ENCODE results near the gene C6orf47. TPM values are rescaled to one million over a fixed set of nuclear protein-coding genes. Genes with fewer than 3 reads are reported as not detected.
A peak's percentile ranks its signal among the peaks of the same experiment; 100 is the strongest.

Gene C6orf47
- total and polyA plus RNA-seq, 2 of the 13 experiments (the other 11 are each of a cell fraction or from before 2014, with no cell fraction given), result 1.7 to 18.1 TPM

DNA sequence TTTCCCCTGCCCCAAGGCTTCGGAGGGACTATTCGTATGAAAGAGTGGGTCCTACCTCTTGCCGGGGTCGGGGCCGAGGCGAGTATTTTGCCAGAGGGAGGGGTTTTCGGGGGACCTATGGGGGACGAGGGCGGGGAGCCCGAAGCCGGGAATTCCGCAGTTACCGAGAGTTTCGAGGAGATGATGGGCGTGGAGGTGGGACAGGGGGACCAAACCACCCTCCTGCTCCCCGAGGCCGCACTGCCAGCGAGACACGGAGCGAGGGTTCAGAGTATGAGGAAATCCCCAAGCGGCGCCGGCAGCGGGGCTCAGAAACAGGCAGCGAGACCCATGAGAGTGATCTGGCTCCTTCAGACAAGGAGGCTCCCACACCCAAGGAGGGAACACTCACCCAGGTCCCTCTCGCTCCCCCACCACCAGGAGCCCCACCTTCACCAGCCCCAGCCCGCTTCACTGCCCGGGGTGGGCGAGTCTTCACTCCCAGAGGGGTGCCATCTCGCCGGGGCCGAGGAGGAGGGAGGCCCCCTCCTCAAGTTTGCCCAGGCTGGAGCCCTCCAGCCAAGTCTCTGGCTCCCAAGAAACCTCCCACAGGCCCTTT, 28.8 kb downstream of the C6orf47 start (continued):
- peak; percentile 67 for TF ChIP-seq RBFOX2 (IDR thresholded peaks at IDR 0.05; ENCODE audit: low read depth, low read length)
- TF ChIP-seq DNMT1 (CRISPR knock-in tag; IDR thresholded peaks at IDR 0.05), result no peak
- 0 out of 2 replicates have a peak, but pooled peaks have one; percentile 15 for TF ChIP-seq HNRNPL (IDR thresholded peaks at IDR 0.05; ENCODE audit: low read depth, low read length)
- TF ChIP-seq HMGA1 (CRISPR knock-in tag; conservative IDR thresholded peaks at IDR 0.05), result no peak
- TF ChIP-seq, protein P1, sequence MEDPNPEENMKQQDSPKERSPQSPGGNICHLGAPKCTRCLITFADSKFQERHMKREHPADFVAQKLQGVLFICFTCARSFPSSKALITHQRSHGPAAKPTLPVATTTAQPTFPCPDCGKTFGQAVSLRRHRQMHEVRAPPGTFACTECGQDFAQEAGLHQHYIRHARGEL (CRISPR knock-in tag; IDR thresholded peaks at IDR 0.05), result no peak
- TF ChIP-seq, protein P2, sequence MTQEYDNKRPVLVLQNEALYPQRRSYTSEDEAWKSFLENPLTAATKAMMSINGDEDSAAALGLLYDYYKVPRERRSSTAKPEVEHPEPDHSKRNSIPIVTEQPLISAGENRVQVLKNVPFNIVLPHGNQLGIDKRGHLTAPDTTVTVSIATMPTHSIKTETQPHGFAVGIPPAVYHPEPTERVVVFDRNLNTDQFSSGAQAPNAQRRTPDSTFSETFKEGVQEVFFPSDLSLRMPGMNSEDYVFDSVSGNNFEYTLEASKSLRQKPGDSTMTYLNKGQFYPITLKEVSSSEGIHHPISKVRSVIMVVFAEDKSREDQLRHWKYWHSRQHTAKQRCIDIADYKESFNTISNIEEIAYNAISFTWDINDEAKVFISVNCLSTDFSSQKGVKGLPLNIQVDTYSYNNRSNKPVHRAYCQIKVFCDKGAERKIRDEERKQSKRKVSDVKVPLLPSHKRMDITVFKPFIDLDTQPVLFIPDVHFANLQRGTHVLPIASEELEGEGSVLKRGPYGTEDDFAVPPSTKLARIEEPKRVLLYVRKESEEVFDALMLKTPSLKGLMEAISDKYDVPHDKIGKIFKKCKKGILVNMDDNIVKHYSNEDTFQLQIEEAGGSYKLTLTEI (CRISPR knock-in tag; conservative IDR thresholded peaks at IDR 0.05), result no peak
- TF ChIP-seq THAP11 (CRISPR knock-in tag; IDR thresholded peaks at IDR 0.05), result no peak
- TF ChIP-seq CEBPB (IDR thresholded peaks at IDR 0.05; ENCODE audit: borderline replicate concordance, low read depth, low read length), result no peak
- no peak for TF ChIP-seq ZNF549 (CRISPR knock-in tag; IDR thresholded peaks at IDR 0.05)
- no peak for TF ChIP-seq MTF1 (CRISPR knock-in tag; IDR thresholded peaks at IDR 0.05)
- TF ChIP-seq RBM39 (IDR thresholded peaks at IDR 0.05; ENCODE audit: low read depth, low read length, poor library complexity, severe bottlenecking), result peak; percentile 5
- no peak for TF ChIP-seq NPAS2 (CRISPR knock-in tag; IDR thresholded peaks at IDR 0.05; ENCODE audit: borderline replicate concordance)

DNA sequence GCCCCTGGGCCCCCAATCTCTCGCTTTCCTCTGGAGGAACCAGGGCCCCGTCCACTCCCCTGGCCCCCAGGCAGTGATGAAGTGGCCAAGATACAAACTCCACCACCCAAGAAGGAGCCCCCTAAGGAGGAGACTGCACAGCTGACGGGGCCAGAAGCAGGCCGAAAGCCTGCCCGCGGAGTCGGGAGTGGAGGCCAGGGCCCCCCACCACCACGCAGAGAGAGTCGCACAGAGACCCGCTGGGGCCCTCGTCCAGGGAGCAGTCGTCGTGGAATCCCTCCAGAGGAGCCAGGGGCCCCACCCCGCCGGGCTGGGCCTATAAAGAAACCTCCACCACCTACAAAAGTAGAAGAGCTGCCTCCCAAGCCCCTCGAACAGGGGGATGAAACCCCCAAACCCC, 29.4 kb downstream of the C6orf47 start:
- ChIA-PET CTCF (ENCODE audit: low intra/inter-chr PET ratio, low total read pairs) (no interaction called here), POLR2A (no interaction called here)
- WGBS (ENCODE audit: low lambda C conversion rate), result 98% methylated on average over 9 of the region's 16 CpGs
- Histone ChIP-seq H3K9me3 (ENCODE audit: low read length) (no peaks in the 10 kb centered on the region), H3K79me2 (ENCODE audit: insufficient read depth, low read length) (no peaks in the 10 kb centered on the region), H3K36me3 (replicated peaks in 1 of 2; ENCODE audit: control insufficient read depth in 1 of 2, insufficient read depth in 2 of 2, low read length in 2 of 2) (peaks cover 73 to 100% of the 10 kb centered on the region in 2 experiments), H3K4me3 (replicated peaks in 1 of 3; ENCODE audit: insufficient read depth in 1 of 3, low read depth in 2 of 3, low read length in 3 of 3) (no peak overlapping the region), H3K4me1 (ENCODE audit: insufficient read depth, low read length) (no peaks in the 10 kb centered on the region), H3K4me2 (ENCODE audit: low read depth, low read length) (no peak overlapping the region), H3K27me3 (ENCODE audit: control insufficient read depth in 1 of 2, insufficient read depth in 2 of 2, low read length in 2 of 2) (no peaks in the 10 kb centered on the region), H2AFZ (ENCODE audit: low read length) (no peak overlapping the region), H3K27ac (ENCODE audit: extremely low read length, insufficient read depth, low read length) (no peak overlapping the region), H3K9ac (ENCODE audit: insufficient read depth, low read depth, low read length) (no peak overlapping the region), H4K20me1 (ENCODE audit: insufficient read depth, low read length) (no peaks in the 10 kb centered on the region)
- no peak for DNase-seq (ENCODE audit: low spot score)
- ATAC-seq, result no peak; the same call in 2 of the 3 replicates
- FAIRE-seq, result no peak
- TF ChIP-seq HHEX (CRISPR knock-in tag; IDR thresholded peaks at IDR 0.05) (no peak), CBFB (CRISPR knock-in tag; IDR thresholded peaks at IDR 0.05) (no peak), NCOA2 (CRISPR knock-in tag; IDR thresholded peaks at IDR 0.05) (no peak), RBFOX2 (IDR thresholded peaks at IDR 0.05; ENCODE audit: low read depth, low read length) (peak; percentile 3; the same call in 1 of the 2 replicates)
- intact Hi-C loops (cut with micrococcal nuclease; ENCODE audit: unreplicated experiment) (no loop called here), in situ Hi-C loops (cut with HindIII; ENCODE audit: extremely low pct_ligation_motif_present, low pct_unique_long_range_greater_than_20kb) (no loop called here)
- TSS peak; percentile 14 for BruUV-seq (replicated peaks)

All from HepG2 (cell line).